GM23338 (cell line): Measurements from ENCODE around the gene ENDOV. TPM values are rescaled to one million over a fixed set of nuclear protein-coding genes. Genes with fewer than 3 reads are reported as not detected.

ENCODE experiments used
- ATAC-seq: fragments of 200-7000 bp; cut with Tn5 transposase; 3 replicates; pipeline ENCODE4 v1.9.1; 2020
- DNase-seq: peaks from one replicate; pipeline ENCODE4 v3.0.0-alpha.2; 2015; ENCODE audit warnings: low spot score
- H2AFZ ChIP-seq: fragments of 200-600 bp; sonication (generic); 2 replicates; pipeline ENCODE4 v1.8.0; 2016; ENCODE audit warnings: antibody characterized with exemption, mild to moderate bottlenecking, moderate library complexity
- H3F3A ChIP-seq: fragments of 200-600 bp; sonication (generic); replicated peaks from 2 replicates; pipeline ENCODE4 v1.8.0; 2017; ENCODE audit warnings: antibody characterized with exemption, mixed run types, low read depth
- H3K27ac ChIP-seq: fragments of 200-600 bp; sonication (generic); 2 replicates; pipeline ENCODE4 v1.6.1; 2016; ENCODE audit warnings: low read depth
- H3K27me3 ChIP-seq: fragments of 200-600 bp; sonication (generic); 2 replicates; pipeline ENCODE4 v1.8.0; 2016; ENCODE audit warnings: mild to moderate bottlenecking, mixed run types, moderate library complexity; ENCODE audit not compliant: insufficient read depth
- H3K36me3 ChIP-seq: fragments of 200-600 bp; sonication (generic); 2 replicates; pipeline ENCODE4 v1.8.0; 2016; ENCODE audit warnings: mild to moderate bottlenecking; ENCODE audit not compliant: insufficient read depth
- H3K4me1 ChIP-seq: fragments of 200-600 bp; sonication (generic); 2 replicates; pipeline ENCODE4 v1.8.0; 2016; ENCODE audit warnings: mild to moderate bottlenecking, moderate library complexity; ENCODE audit not compliant: insufficient read depth
- H3K4me2 ChIP-seq: fragments of 200-600 bp; sonication (generic); 2 replicates; pipeline ENCODE4 v1.7.1; 2017; ENCODE audit warnings: mixed run types
- H3K4me3 ChIP-seq: fragments of 200-600 bp; sonication (generic); 2 replicates; pipeline ENCODE4 v1.6.1; 2016; ENCODE audit warnings: mixed run types
- H3K79me2 ChIP-seq: fragments of 200-600 bp; sonication (generic); replicated peaks from 2 replicates; pipeline ENCODE4 v1.8.0; 2017; ENCODE audit warnings: mild to moderate bottlenecking; ENCODE audit not compliant: insufficient read depth
- H3K9me2 ChIP-seq: fragments of 200-600 bp; sonication (generic); 2 replicates; pipeline ENCODE4 v1.8.0; 2017; ENCODE audit not compliant: insufficient read depth
- H4K20me1 ChIP-seq: fragments of 200-600 bp; sonication (generic); replicated peaks from 2 replicates; pipeline ENCODE4 v1.8.0; 2017; ENCODE audit warnings: mild to moderate bottlenecking; ENCODE audit not compliant: insufficient read depth
- H3K27ac Mint-ChIP-seq: 2 replicates; pipeline ENCODE4 v1.8.0; 2020; ENCODE audit warnings: inconsistent platforms, mild to moderate bottlenecking, moderate library complexity, mixed read lengths
- H3K27me3 Mint-ChIP-seq: 3 replicates; pipeline ENCODE4 v1.8.0; 2022; ENCODE audit warnings: low read depth, mild to moderate bottlenecking, moderate library complexity, mixed read lengths, inconsistent platforms; ENCODE audit not compliant: insufficient read depth, poor library complexity
- H3K36me3 Mint-ChIP-seq: 3 replicates; pipeline ENCODE4 v1.8.0; 2021; ENCODE audit warnings: low read depth, mild to moderate bottlenecking, inconsistent platforms, moderate library complexity, mixed read lengths
- H3K4me1 Mint-ChIP-seq: 3 replicates; pipeline ENCODE4 v1.8.0; 2020; ENCODE audit warnings: mild to moderate bottlenecking, inconsistent platforms, mixed read lengths
- H3K4me3 Mint-ChIP-seq: 3 replicates; pipeline ENCODE4 v1.8.0; 2021; ENCODE audit warnings: moderate library complexity, mild to moderate bottlenecking, inconsistent platforms, mixed read lengths
- H3K9me3 Mint-ChIP-seq: 3 replicates; pipeline ENCODE4 v1.8.0; 2020; ENCODE audit warnings: moderate library complexity, mild to moderate bottlenecking, inconsistent platforms, mixed read lengths
- CREB1 ChIP-seq: fragments of 250-450 bp; sonication (Bioruptor Pico); IDR thresholded peaks from 2 replicates; pipeline ENCODE4 v1.5.0; 2020; ENCODE audit warnings: low read depth, mild to moderate bottlenecking, moderate library complexity
- EZH2 ChIP-seq: fragments of 200-600 bp; sonication (generic); IDR thresholded peaks from one replicate; pipeline ENCODE4 v1.8.0; 2017; ENCODE audit warnings: antibody characterized with exemption, mild to moderate bottlenecking, low read depth; ENCODE audit not compliant: unreplicated experiment
- EZH2phosphoT487 ChIP-seq: fragments of 200-600 bp; sonication (generic); IDR thresholded peaks from one replicate; pipeline ENCODE4 v1.8.1; 2018; ENCODE audit warnings: antibody characterized with exemption; ENCODE audit not compliant: unreplicated experiment
- JUNB ChIP-seq: IDR thresholded peaks from one replicate; pipeline ENCODE4 v1.6.1; 2016; ENCODE audit warnings: antibody characterized with exemption; ENCODE audit not compliant: unreplicated experiment
- NANOG ChIP-seq: IDR thresholded peaks from 2 replicates; pipeline ENCODE4 v1.6.1; 2016; ENCODE audit warnings: antibody characterized with exemption, borderline replicate concordance
- POLR2AphosphoS5 ChIP-seq: IDR thresholded peaks from 2 replicates; pipeline ENCODE4 v1.6.1; 2016; ENCODE audit warnings: antibody characterized with exemption, low read depth
- STAT1 ChIP-seq: IDR thresholded peaks from one replicate; pipeline ENCODE4 v1.6.1; 2016; ENCODE audit warnings: antibody characterized with exemption; ENCODE audit not compliant: unreplicated experiment
- ZNF114 ChIP-seq: fragments of 250-450 bp; sonication (Bioruptor Pico); IDR thresholded peaks from 2 replicates; pipeline ENCODE4 v1.5.0; 2020; ENCODE audit warnings: mild to moderate bottlenecking, moderate library complexity
- ZNF331 ChIP-seq: fragments of 250-450 bp; sonication (Bioruptor Pico); IDR thresholded peaks from 2 replicates; pipeline ENCODE4 v1.5.0; 2020; ENCODE audit warnings: low read depth, mild to moderate bottlenecking, moderate library complexity
- polyA plus RNA-seq: library from polyadenylated mRNA; unstranded; fragments of >200 nt; fragmentation: Nextera tagmentation; extraction: Ambion mirVana; gene quantifications from 2 replicates; pipeline ENCODE4 v1.2.1, GENCODE V29; 2016
- total RNA-seq: library from RNA; depleted of rRNA; stranded (reverse); fragments of >200 nt; shearing (Covaris generic); gene quantifications from 2 replicates; pipeline ENCODE4 v1.2.3, GENCODE V29; 2014
- TF ChIP-seq, protein P1 (sequence below): fragments of 250-450 bp; sonication (Bioruptor Pico); IDR thresholded peaks from 2 replicates; pipeline ENCODE4 v1.5.0; 2020; ENCODE audit warnings: mild to moderate bottlenecking, moderate library complexity

The ENDOV gene
- total and polyA plus RNA-seq, 2 experiments from 2014 or later = 11.5 to 16.1 TPM

DNA sequence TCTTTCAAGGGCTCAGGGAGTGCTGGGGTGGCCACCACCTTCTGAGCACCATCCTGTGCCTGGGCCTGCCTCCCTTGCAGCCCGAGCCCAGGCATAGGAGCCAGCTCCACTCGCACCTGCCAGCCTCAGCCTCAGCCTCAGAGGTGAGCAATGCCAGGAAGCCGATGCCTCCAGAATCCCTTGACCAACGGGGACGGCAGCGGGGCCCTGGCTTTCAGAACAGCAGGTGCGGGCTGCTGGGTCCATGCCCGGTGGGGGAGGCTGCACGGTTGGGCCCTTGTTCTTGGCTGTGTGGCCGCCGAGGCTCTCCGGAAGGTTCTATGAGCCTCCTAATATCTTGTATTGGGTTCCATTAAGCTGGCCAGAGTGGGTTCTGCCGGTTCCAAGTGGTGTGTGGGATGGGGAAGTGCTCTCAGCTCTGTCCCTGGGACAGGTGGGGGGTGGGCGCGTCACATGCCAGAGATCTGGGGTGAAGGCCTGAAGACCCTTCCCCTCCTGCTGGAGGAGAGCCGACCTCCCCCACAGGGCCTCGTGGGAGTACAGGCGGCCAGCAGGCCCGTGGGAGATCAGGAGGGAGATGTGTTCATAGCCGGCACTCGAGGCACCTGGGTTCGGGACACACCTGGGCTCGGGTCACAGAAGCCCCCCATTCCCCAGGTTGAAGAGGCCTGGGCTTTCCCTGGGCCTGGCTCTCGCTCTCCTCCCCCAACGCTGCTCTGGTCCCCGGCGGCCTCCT lies 34.4 kb downstream of the ENDOV start (continued):
- TF ChIP-seq CREB1 (CRISPR knock-in tag) (no peak), POLR2AphosphoS5 (no peak), ZNF331 (CRISPR knock-in tag) (no peak)

DNA sequence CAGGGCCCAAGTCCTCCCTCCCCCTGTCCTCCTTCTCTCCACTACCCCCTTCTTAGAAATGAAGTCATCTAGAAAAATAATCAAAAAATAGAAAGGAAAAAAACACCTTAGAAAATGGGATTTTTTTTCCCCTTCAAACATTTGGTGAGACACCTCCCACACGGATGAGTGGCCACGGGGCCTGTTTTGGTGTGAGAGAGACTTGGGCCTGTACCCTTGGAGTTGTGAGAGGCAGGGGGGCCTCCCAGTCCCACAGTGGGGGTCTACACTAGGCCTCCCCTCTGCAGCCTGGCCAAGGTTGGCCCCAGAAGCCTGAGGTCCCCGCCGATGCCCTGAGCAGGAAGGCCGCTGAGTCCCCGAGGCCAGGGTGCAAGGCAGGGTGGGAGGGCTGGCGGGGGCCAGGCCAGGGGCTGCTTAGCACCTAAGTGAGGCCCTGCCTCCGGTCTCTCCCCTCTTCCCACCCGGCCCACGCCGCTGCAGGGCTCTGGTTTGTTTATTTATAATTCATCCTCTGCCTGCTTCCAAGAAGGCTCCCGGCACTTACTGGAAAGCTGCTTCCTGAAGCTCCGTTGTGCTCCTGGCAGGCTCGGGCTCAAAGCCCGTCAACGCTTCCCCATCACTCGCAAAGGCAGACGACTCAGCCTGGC lies 35.1 kb downstream of the ENDOV start:
- H2AFZ ChIP-seq = no peak overlapping the region
- H3K4me3 ChIP-seq = no peak overlapping the region
- H4K20me1 ChIP-seq = no peaks in the 10 kb centered on the region
- Mint-ChIP-seq H3K36me3 (no peaks in the 10 kb centered on the region; the same call in 2 of the 3 replicates), H3K4me3 (no peak overlapping the region), H3K4me1 (peaks cover 2% of the 10 kb centered on the region; the same call in 2 of the 3 replicates), H3K9me3 (peaks cover 3% of the 10 kb centered on the region), H3K27me3 (peaks cover 13% of the 10 kb centered on the region), H3K27ac (no peak overlapping the region)
- DNase-seq (no peak), ATAC-seq (no peak)
- 0 out of 2 replicates have a peak, but pooled peaks cover 4% of the 10 kb centered on the region for H3F3A ChIP-seq
- no peaks in the 10 kb centered on the region for H3K36me3 ChIP-seq
- no peaks in the 10 kb centered on the region for H3K4me1 ChIP-seq
- H3K9me2 ChIP-seq = no peaks in the 10 kb centered on the region
- no peaks in the 10 kb centered on the region for H3K27me3 ChIP-seq
- no peaks in the 10 kb centered on the region for H3K79me2 ChIP-seq
- no peak overlapping the region for H3K4me2 ChIP-seq
- TF ChIP-seq NANOG (no peak), STAT1 (no peak), JUNB (no peak), ZNF114 (no peak)
- no peak overlapping the region for H3K27ac ChIP-seq

DNA sequence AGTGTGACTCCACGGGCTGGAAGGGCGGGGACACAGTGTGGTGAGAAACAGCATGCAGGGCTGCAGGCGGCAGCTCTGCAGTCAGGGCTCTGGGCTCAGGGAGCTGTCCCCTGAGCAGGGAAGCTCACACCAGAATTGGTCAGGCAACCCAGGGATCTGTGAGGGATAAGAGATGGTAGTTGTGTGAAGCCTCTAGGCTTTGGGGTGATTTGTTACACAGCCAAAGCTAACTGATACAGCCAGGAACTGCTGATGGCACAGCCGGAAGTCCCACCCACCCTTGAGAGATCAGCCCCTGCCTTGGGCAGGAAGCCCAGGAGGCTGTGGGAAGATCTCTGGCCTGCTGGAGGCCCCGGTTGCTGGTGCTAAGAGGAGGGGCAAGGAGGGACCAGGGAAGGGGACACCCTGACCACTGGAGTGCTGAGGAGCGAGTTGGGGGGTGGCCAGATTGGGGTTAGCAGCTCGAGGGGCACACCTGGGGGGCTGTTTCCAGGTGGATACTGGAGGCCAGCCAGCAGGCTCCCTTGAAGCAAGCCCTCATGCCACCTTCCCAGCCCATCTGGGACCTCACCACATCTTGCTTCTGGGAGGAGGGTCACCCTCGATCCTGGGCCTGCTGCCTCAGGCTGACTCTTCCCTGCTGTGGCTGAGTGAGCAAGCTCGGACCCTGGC lies 36.3 kb downstream of the ENDOV start:
- H3K27me3 ChIP-seq = no peaks in the 10 kb centered on the region
- Mint-ChIP-seq H3K27ac (no peak overlapping the region), H3K36me3 (no peaks in the 10 kb centered on the region; the same call in 2 of the 3 replicates), H3K4me1 (peaks cover 10% of the 10 kb centered on the region), H3K4me3 (no peak overlapping the region), H3K27me3 (peaks cover 19% of the 10 kb centered on the region), H3K9me3 (peaks cover 3% of the 10 kb centered on the region)
- H3K36me3 ChIP-seq = no peaks in the 10 kb centered on the region
- H4K20me1 ChIP-seq = no peaks in the 10 kb centered on the region
- H2AFZ ChIP-seq = no peak overlapping the region
- peaks cover 4% of the 10 kb centered on the region; the same call in 1 of the 2 replicates for H3K4me1 ChIP-seq
- no peak overlapping the region for H3K4me2 ChIP-seq
- DNase-seq (no peak), ATAC-seq (no peak)
- H3K79me2 ChIP-seq = no peaks in the 10 kb centered on the region
- no peak overlapping the region for H3K4me3 ChIP-seq
- H3K9me2 ChIP-seq = no peaks in the 10 kb centered on the region
- H3K27ac ChIP-seq = no peak overlapping the region
- H3F3A ChIP-seq = 0 out of 2 replicates have a peak, but pooled peaks cover 4% of the 10 kb centered on the region
- no peak for TF ChIP-seq EZH2phosphoT487
- TF ChIP-seq, protein P1, sequence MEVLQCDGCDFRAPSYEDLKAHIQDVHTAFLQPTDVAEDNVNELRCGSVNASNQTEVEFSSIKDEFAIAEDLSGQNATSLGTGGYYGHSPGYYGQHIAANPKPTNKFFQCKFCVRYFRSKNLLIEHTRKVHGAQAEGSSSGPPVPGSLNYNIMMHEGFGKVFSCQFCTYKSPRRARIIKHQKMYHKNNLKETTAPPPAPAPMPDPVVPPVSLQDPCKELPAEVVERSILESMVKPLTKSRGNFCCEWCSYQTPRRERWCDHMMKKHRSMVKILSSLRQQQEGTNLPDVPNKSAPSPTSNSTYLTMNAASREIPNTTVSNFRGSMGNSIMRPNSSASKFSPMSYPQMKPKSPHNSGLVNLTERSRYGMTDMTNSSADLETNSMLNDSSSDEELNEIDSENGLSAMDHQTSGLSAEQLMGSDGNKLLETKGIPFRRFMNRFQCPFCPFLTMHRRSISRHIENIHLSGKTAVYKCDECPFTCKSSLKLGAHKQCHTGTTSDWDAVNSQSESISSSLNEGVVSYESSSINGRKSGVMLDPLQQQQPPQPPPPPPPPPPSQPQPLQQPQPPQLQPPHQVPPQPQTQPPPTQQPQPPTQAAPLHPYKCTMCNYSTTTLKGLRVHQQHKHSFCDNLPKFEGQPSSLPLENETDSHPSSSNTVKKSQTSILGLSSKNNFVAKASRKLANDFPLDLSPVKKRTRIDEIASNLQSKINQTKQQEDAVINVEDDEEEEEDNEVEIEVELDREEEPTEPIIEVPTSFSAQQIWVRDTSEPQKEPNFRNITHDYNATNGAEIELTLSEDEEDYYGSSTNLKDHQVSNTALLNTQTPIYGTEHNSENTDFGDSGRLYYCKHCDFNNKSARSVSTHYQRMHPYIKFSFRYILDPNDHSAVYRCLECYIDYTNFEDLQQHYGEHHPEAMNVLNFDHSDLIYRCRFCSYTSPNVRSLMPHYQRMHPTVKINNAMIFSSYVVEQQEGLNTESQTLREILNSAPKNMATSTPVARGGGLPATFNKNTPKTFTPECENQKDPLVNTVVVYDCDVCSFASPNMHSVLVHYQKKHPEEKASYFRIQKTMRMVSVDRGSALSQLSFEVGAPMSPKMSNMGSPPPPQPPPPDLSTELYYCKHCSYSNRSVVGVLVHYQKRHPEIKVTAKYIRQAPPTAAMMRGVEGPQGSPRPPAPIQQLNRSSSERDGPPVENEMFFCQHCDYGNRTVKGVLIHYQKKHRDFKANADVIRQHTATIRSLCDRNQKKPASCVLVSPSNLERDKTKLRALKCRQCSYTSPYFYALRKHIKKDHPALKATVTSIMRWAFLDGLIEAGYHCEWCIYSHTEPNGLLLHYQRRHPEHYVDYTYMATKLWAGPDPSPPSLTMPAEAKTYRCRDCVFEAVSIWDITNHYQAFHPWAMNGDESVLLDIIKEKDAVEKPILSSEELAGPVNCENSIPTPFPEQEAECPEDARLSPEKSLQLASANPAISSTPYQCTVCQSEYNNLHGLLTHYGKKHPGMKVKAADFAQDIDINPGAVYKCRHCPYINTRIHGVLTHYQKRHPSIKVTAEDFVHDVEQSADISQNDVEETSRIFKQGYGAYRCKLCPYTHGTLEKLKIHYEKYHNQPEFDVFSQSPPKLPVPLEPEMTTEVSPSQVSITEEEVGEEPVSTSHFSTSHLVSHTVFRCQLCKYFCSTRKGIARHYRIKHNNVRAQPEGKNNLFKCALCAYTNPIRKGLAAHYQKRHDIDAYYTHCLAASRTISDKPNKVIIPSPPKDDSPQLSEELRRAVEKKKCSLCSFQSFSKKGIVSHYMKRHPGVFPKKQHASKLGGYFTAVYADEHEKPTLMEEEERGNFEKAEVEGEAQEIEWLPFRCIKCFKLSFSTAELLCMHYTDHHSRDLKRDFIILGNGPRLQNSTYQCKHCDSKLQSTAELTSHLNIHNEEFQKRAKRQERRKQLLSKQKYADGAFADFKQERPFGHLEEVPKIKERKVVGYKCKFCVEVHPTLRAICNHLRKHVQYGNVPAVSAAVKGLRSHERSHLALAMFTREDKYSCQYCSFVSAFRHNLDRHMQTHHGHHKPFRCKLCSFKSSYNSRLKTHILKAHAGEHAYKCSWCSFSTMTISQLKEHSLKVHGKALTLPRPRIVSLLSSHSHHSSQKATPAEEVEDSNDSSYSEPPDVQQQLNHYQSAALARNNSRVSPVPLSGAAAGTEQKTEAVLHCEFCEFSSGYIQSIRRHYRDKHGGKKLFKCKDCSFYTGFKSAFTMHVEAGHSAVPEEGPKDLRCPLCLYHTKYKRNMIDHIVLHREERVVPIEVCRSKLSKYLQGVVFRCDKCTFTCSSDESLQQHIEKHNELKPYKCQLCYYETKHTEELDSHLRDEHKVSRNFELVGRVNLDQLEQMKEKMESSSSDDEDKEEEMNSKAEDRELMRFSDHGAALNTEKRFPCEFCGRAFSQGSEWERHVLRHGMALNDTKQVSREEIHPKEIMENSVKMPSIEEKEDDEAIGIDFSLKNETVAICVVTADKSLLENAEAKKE = no peak
- no peak for TF ChIP-seq POLR2AphosphoS5
- TF ChIP-seq NANOG = no peak
- TF ChIP-seq JUNB = no peak
- TF ChIP-seq EZH2 = no peak
